ENCODE data around the gene PRICKLE1. TPM values are rescaled to one million over a fixed set of nuclear protein-coding genes. Genes with fewer than 3 reads are reported as not detected.
"Not testable (repeated sequence)": the region's sequence is repeated elsewhere in the genome, so short reads cannot be mapped to it uniquely, and the experiment has no call there.

Gene PRICKLE1
- total and polyA plus RNA-seq, 9 of the 15 experiments (the other 6 are each of a cell fraction or from before 2014, with no cell fraction given): 0.22 to 0.85 (median 0.31) TPM

DNA sequence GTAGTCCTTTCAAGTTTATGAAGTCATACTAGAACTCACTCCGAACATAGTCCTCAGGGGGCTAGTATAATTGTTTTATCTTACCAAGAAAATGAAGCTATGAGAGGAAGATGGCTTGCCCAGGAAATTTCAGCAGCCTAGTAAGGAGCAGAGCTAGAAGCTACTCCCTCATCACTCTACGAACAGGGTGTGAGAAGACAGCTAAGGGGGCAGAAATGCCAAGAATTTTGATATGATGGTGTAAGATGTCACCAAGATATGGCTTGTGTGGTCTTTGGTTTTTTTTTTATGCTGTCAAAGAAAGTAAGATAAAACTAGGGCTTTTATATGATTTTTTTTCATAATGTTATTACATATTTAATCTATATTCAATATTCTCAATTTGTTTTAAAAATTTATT is 47.6 kb downstream of the PRICKLE1 start (continued):
- TF ChIP-seq, protein P1, sequence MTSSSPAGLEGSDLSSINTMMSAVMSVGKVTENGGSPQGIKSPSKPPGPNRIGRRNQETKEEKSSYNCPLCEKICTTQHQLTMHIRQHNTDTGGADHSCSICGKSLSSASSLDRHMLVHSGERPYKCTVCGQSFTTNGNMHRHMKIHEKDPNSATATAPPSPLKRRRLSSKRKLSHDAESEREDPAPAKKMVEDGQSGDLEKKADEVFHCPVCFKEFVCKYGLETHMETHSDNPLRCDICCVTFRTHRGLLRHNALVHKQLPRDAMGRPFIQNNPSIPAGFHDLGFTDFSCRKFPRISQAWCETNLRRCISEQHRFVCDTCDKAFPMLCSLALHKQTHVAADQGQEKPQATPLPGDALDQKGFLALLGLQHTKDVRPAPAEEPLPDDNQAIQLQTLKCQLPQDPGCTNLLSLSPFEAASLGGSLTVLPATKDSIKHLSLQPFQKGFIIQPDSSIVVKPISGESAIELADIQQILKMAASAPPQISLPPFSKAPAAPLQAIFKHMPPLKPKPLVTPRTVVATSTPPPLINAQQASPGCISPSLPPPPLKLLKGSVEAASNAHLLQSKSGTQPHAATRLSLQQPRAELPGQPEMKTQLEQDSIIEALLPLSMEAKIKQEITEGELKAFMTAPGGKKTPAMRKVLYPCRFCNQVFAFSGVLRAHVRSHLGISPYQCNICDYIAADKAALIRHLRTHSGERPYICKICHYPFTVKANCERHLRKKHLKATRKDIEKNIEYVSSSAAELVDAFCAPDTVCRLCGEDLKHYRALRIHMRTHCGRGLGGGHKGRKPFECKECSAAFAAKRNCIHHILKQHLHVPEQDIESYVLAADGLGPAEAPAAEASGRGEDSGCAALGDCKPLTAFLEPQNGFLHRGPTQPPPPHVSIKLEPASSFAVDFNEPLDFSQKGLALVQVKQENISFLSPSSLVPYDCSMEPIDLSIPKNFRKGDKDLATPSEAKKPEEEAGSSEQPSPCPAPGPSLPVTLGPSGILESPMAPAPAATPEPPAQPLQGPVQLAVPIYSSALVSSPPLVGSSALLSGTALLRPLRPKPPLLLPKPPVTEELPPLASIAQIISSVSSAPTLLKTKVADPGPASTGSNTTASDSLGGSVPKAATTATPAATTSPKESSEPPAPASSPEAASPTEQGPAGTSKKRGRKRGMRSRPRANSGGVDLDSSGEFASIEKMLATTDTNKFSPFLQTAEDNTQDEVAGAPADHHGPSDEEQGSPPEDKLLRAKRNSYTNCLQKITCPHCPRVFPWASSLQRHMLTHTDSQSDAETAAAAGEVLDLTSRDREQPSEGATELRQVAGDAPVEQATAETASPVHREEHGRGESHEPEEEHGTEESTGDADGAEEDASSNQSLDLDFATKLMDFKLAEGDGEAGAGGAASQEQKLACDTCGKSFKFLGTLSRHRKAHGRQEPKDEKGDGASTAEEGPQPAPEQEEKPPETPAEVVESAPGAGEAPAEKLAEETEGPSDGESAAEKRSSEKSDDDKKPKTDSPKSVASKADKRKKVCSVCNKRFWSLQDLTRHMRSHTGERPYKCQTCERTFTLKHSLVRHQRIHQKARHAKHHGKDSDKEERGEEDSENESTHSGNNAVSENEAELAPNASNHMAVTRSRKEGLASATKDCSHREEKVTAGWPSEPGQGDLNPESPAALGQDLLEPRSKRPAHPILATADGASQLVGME (CRISPR knock-in tag; IDR thresholded peaks at IDR 0.05): no peak
- TF ChIP-seq ZNF253 (CRISPR knock-in tag; conservative IDR thresholded peaks at IDR 0.05): no peak

DNA sequence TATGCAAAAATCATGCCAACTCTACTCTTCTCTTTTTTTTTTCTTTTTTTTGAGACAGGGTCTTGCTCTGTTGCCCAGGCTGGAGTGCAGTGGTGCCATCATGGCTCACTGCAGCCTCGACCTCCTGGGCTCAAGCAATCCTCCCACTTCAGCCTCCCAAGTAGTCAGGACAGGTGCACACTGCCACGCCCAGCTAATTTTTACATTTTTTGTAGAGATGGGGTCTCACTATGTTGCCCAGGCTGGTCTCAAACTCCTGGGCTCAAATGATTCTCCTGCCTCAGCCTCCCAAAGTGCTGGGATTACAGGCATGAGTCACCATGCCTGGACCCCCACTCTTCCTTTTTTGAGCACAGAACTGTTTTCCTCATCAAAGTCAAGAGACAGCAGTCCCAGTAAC is 48.2 kb downstream of the PRICKLE1 start:
- H4K20me1 ChIP-seq (replicated peaks; ENCODE audit: control insufficient read depth, insufficient read depth, low read length); H2AFZ ChIP-seq (ENCODE audit: low read depth, low read length); intact Hi-C loops (cut with micrococcal nuclease); in situ Hi-C loops (cut with MboI); H3K27ac ChIP-seq (ENCODE audit: extremely low read depth, low read depth, low read length); H3K4me1 ChIP-seq (replicated peaks in 1 of 2; ENCODE audit: control insufficient read depth in 2 of 2, insufficient read depth in 2 of 2, low read length in 2 of 2); DNase-seq (ENCODE audit: extremely low read depth in 1 of 4, low spot score in 3 of 4); H3K36me3 ChIP-seq (ENCODE audit: control insufficient read depth, insufficient read depth, low read length); CTCF ChIA-PET (ENCODE audit: low intra/inter-chr PET ratio); H3K9ac ChIP-seq (ENCODE audit: insufficient read depth in 1 of 2, low read depth in 2 of 2, low read length in 2 of 2); FAIRE-seq; H3K4me3 ChIP-seq; ATAC-seq; H3K27me3 ChIP-seq (ENCODE audit: control insufficient read depth in 2 of 2, insufficient read depth in 2 of 2, low read length in 2 of 2); H3K9me1 ChIP-seq (ENCODE audit: control insufficient read depth, insufficient read depth, low read length); POLR2A ChIA-PET; H3K9me3 ChIP-seq (replicated peaks; ENCODE audit: control insufficient read depth, insufficient read depth, low read depth, low read length); H3K79me2 ChIP-seq (ENCODE audit: control insufficient read depth, insufficient read depth, low read length); H3K4me2 ChIP-seq (ENCODE audit: insufficient read depth, low read length); BruUV-seq (replicated peaks): not testable (repeated sequence)
- TF ChIP-seq ZNF121 (CRISPR knock-in tag; conservative IDR thresholded peaks at IDR 0.05): peak; percentile 92
- WGBS (ENCODE audit: insufficient coverage, low coverage, missing lambda C conversion rate): 5% methylated on average over 2 of the region's 2 CpGs
